HG02571 (cell line): ENCODE data around the gene MED10.

ENCODE experiments used
- ATAC-seq: cut with Tn5 transposase; IDR thresholded peaks from one replicate; pipeline ENCODE4 v1.9.1; 2021; ENCODE audit warnings: mild to moderate bottlenecking, moderate library complexity; ENCODE audit not compliant: unreplicated experiment

MED10 gene

GRCh38 chr5:6399980-6400910 lies 21.9 kb upstream of the MED10 start:
- ATAC-seq: no peak

- no peak for ATAC-seq
Measured at GRCh38 chr5:6398570-6399230, 20.4 kb upstream of the MED10 start.

- no peak for ATAC-seq
Measured at GRCh38 chr5:6397536-6398269, 19.4 kb upstream of the MED10 start.

DNA sequence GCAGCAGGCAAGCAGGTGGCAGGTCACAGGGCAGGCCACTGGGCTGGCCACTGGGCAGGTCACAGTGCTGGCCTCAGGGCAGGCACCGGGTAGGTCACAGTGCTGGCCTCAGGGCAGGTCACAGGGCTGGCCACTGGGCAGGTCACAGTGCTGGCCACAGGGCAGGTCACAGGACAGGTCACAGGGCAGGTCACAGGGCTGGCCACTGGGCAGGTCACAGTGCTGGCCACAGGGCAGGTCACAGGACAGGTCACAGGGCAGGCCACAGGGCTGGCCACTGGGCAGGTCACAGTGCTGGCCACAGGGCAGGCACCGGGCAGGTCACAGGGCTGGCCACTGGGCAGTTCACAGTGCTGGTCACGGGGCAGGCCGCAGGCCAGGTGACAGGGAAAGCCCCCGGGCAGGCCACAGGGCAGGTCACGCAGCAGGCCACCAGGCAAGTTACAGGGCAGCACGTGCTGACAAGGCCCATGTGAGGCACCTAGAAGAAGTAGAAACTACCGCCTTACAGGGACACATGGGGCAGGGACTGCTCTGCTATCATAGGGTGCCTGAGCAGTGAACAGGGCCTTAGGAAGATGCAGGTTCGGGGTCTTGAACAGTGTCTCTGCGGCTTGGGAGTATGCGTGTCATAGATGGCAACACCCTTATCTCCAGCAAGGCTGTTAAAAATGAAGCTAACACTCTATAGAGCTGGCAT lies 18.6 kb upstream of the MED10 start:
- no peak for ATAC-seq

DNA sequence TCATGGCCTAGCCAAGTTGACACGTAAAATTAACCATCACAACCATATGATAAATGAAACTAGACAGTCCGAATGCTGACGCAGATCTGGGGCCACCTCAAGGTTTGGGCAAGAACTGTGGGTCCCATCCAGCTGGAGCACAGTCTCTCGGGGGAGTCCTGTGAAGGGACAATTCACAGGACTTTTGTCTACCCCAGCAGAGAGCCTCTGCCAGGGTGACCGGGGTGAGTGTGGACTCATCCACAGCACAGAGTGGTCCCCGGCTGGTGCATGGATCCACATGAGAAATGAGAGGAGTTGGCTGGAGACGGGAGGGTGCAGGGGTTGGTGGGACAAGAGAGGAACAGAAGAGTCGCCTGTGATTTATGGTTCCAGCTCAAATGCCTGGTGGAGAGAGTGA lies 17.7 kb upstream of the MED10 start:
- ATAC-seq: no peak

DNA sequence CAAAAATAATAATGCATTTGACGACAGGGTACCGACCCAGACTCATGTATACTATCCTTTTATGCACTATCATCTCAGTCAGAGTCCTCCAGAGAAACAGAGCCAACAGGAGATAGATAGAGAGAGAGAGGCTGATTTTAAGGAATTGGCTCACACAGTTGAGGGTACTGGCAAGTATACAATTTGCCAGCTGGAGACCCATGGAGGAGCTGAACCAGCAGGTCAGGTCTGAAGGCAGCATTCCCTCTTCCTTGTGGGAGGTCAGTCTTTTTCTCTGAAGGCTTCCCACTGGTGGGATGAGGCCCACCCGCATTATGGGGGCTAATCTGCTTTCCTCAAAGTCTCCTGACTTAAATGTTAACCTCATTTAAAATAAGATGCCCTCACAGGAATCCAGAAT lies 17.3 kb upstream of the MED10 start:
- no peak for ATAC-seq

DNA sequence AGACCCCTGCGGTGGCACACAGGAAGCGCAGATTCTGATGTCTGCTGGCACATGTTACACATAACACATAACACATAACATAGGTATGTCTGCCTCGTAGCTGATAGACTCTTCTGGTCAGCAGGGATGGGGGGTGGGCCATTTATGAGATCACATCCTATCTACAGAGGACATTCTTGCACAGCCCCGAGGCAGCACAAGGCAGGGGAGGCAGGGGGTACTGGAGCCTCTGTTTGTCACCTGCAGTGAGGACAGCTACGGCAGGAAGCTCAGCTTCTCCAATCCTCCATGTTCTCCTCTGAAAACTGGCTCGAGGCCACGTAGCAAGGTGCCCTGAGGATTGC lies 16.7 kb upstream of the MED10 start:
- ATAC-seq: no peak

DNA sequence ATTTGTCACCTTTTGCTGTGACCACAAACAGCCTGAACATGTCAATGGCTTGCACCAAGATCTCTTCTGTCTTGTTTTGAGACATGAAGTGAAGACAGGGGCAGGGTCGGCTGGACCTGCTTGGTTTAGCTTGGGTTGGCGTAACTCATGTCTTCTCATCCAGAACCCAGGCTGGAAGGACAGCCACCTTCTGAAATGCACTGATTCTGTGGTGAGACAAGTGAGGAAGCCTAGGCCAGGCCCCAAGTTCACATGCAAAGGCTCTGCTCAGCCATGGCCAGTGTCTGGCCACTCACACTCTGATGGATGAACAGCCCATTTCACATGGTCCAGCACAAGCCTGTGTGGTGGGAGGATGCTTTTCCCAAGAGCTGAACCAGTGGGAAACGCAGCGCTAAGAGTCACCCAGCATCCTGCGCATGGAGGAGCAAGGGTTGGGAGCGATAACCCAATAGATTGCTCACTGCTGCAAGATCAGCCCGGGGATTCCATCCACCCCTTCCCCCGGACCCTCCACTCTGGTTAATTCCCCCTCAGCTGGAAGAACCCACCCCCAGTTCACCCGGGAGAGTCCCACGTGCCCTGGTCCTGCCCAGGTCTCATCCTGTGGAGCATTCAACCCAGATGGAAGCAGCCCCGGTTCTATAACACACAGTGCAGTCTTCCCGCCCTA lies 16.2 kb upstream of the MED10 start:
- ATAC-seq: no peak

DNA sequence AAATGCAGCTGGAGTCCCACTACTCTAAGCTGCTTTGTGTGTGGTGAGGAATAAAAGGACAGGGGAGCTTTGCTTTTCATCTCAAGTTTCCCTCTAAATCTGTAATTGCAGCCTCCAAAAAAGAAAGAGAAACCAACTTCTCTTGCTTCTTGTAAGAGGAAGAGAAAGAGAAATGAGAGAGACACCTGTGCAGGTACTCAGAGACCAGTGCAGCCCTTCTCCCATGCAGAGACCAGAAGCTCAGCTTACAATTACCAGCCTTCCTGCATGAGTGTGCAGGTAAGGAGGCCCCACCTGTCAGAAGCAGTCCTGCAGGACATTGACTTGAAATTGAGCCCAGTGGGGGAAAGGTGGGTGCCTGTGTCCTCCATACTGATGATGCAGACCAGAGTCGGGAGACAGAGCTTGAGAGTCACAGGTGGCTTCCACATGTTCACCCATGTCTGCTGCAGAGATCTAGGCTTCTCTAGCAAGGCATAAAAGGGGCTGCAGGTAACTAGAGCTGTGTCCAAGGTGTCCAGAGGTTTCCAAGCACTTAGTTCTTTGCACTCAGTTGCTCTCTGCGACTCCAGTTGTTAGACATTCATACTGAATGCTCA lies 15.3 kb upstream of the MED10 start:
- no peak for ATAC-seq

DNA sequence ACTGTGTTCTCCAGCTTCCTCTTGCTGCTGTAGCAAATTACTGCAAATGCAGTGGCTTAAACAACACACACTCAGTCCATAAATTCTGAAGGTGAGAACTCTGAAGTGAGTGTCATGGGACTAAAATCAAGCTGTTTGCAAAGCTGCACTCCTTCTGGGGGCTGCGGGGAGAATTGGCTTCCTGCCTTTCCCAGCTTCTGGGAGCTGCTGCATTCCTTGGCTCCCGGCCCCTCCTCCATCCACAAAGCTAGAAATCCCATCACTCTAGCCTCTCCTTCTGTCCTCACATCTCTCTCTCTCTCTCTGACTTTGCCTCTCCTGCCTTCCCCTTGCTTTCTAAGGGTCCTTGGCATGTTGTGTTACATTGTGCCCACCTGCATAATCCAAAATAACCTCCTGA lies 14.2 kb upstream of the MED10 start:
- ATAC-seq: no peak

- no peak for ATAC-seq
Measured at GRCh38 chr5:6391151-6391550, 12.8 kb upstream of the MED10 start.

DNA sequence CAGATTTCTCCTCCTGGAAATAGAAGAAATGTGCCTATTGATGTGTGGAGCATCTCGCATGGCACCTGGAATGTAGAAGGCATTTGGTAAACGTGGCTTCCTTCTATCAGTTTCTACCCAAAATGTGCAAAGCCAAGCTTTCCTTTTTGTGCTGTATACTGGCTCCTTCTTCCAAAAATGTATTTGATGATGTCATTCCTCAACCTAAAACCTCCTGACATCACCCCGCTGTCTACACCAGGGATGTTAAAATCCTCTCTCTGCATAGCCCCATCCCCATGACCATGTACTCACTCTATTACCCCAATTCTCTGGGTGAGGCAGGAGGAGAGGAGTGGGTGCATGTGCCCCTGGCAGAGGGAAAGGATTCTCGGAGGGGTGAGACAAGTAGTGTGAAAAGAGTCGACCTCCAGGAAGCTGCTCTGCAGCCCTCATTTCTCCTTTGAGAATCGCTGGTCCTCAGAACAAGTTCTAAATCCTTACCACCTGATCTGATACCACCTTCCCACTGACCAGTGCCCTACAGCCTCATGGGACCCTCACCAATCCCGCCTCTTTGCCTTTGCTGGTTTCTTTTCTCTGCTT lies 11.7 kb upstream of the MED10 start:
- no peak for ATAC-seq

DNA sequence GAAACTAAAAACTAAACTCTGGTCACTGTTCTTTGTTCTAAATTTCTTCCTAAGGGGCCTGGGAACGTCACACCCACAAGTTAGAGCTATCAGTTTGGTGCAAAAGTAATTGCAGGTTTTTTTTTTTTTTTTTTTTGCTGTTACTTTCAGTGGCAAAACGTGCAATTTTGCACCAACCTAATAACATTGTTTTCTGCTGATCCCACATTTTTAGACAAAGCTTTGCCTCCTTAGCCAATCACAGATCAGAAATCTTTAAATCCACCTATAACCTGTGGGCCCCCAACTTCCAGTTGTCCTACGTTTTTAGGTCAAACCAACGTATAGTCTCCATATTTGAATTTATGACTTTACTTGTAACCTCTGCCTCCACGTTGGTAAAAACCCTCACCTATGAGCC lies 11.1 kb upstream of the MED10 start:
- no peak for ATAC-seq

DNA sequence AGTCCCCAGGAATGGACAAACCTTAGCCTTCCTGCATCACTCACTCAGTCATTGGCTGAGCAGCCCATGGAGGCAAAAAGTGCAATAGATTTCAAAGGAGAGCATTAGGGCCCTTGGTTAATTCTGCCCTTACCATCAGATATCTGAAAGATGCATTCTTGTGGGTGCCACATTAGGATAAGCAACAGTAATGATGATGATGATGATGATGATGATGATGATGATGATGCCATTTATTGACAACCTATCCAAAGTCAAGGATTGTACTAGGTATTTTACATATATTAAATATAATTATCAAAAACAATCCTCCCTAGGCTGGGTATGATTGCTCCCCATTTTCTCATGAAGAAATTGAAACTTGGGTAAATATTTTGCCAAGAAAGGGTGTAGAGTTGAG lies 9.6 kb upstream of the MED10 start:
- no peak for ATAC-seq

DNA sequence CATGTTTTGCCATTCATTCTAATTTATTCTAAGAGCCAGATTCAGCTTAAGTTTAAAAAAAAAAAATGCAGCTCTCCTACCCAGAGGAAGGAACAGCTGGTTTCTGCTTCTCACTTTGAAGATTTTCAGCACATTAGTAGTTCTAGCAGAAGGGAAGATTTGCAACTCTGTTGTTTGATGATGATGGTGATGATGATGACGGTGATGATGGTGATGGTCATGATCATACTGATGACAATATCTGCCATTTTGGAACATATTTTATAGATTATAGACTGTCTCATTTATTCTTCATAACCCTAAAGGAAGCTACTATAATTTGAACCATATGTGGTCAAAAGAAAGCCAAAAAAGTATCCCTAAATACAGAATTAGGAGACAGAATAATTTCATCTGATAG lies 7.9 kb upstream of the MED10 start:
- no peak for ATAC-seq

DNA sequence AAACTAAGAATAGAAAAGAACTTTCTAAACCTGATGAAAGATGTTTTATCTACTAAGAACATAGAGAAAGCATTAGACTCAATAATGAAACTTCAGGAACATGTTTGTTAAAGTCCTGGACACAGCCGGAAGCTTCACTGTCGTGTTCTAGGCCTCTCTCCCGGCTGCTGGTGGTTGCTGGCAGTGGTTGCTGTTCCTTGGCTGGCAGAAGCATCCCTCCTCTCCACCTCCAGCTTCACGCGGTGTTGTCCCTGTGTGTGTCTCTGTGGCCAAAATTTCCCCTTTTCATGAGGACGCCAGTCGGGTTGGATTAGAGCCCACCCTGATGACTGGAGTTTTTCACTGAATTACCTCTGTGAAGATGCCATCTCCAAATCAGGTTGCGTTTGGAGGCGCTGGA lies 6.5 kb upstream of the MED10 start:
- no peak for ATAC-seq

DNA sequence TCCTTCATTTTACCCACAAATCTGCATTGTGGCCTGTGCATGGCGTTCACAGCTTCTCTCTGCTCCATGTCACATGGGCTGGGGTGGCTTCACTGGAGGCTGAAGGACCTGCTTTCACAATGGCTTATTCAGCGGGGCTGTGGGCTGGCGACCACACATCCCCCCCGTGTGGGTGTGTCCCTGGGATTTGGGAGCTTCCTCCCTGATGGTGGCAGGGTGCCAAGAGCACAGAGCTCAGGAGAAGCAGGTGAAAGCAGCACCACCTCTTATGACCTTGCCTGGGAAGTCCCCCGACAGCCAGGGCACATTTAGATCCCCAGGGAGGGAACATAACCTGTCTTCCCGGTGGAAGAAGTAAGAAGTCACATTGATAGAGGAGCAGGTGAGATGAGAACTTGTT lies 5.0 kb upstream of the MED10 start:
- no peak for ATAC-seq

DNA sequence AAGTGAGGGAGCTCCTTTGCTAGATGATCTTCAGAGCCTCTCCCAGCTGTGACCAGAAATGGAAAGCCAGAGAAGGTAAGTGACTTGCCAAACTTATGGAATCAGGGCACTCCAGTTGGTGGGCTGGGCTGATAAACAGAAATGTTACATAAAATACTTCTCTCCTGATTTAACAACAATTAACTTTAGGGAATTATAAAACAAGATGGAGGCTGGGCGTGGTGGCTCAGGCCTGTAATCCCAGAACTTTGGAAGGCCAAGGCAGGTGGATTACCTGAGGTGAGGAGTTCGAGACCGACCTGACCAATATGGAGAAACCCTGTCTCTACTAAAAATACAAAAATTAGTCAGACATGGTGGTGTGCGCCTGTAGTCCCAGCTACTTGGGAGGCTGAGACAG lies 899 bp upstream of the MED10 start:
- no peak for ATAC-seq

DNA sequence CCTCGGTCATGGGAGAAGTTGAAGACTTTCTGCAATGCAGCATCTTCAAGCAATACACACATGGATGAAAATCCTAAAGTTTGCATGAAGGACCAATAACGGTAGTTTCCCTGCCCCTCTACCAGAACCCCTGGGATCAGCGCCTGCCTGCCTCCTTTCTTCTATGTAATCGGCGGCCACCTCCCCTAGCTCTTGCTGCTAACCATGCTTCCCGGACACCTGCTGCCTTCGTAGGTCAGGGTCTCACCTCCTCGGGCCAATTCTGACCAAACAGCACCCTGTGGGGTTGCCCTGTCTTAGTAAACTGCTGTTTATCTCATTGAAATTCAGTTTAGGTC lies 388 bp upstream of the MED10 start:
- peak; percentile 31 for ATAC-seq

DNA sequence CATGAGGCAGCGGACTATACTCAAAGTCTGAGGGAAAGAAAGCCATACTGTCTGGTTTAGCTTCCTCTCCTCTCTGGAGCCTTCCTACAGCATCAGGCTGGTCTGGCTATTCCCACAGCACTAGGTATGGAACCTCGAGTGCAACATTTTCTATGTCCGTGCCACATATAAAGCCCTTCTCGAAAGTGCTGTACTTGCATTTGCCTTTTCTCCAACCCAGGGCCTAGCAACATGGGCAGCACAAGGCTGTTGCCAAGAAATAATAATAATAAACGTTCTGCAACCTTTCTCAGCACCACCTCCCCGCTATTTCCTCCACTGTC lies 804 bp downstream of the MED10 start:
- ATAC-seq: no peak
